GM12878 (cell line): ENCODE data around the gene TOLLIP. TPM values are rescaled to one million over a fixed set of nuclear protein-coding genes. Genes with fewer than 3 reads are reported as not detected.
A peak's percentile ranks its signal among the peaks of the same experiment; 100 is the strongest.

Source experiments
- BHLHE40 ChIP-seq, 2 experiments: fragments of 450-650 bp in 1 of 2; IDR thresholded peaks; 2 replicates each; pipeline ENCODE4 v1.6.1; 2011 to 2017; ENCODE audit warnings: low read depth in 2 of 2, borderline replicate concordance in 1 of 2, improper control_type of control experiment in 1 of 2, low read length in 1 of 2, mild to moderate bottlenecking in 1 of 2
- CEBPB ChIP-seq, 2 experiments: fragments of 150-350 bp in 1 of 2; IDR thresholded peaks; 2 replicates each; pipeline ENCODE4 v1.6.1; 2012 to 2014; ENCODE audit warnings: low read depth in 2 of 2, low read length in 2 of 2, borderline replicate concordance in 1 of 2, inconsistent platforms in 1 of 2
- ETV6 ChIP-seq, 2 experiments: fragments of 450-650 bp in 1 of 2; IDR thresholded peaks in 1 of 2; conservative IDR thresholded peaks in 1 of 2; 2 replicates each; pipeline ENCODE4 v1.6.1; 2014; ENCODE audit warnings: antibody characterized with exemption in 1 of 2, borderline replicate concordance in 1 of 2, low read depth in 1 of 2, mild to moderate bottlenecking in 1 of 2, moderate library complexity in 1 of 2
- HDGF ChIP-seq: fragments of 450-650 bp; IDR thresholded peaks from 2 replicates; pipeline ENCODE4 v1.6.1; 2016; ENCODE audit warnings: antibody characterized with exemption
- JUND ChIP-seq: IDR thresholded peaks from 2 replicates; pipeline ENCODE4 v1.6.1; 2012; ENCODE audit warnings: low read depth, mild to moderate bottlenecking, low read length, improper control_type of control experiment, moderate library complexity
- KDM1A ChIP-seq: fragments of 200-600 bp; sonication (generic); IDR thresholded peaks from 2 replicates; pipeline ENCODE4 v1.6.1; 2016; ENCODE audit warnings: borderline replicate concordance
- MTA3 ChIP-seq: IDR thresholded peaks from 2 replicates; pipeline ENCODE4 v1.6.1; 2012; ENCODE audit warnings: low read length, inconsistent platforms, borderline replicate concordance
- MYB ChIP-seq: fragments of 150-350 bp; IDR thresholded peaks from 2 replicates; pipeline ENCODE4 v1.6.1; 2014; ENCODE audit warnings: mild to moderate bottlenecking, low read depth, low read length, borderline replicate concordance
- NFIC ChIP-seq: IDR thresholded peaks from 2 replicates; pipeline ENCODE4 v1.6.1; 2012; ENCODE audit warnings: low read depth, mild to moderate bottlenecking, inconsistent platforms, low read length, moderate library complexity
- PAX5 ChIP-seq: IDR thresholded peaks from 2 replicates; pipeline ENCODE4 v1.6.1; 2011; ENCODE audit warnings: low read depth, low read length, borderline replicate concordance
- PAX8 ChIP-seq: fragments of 450-650 bp; IDR thresholded peaks from 2 replicates; pipeline ENCODE4 v1.6.1; 2017; ENCODE audit warnings: mild to moderate bottlenecking, moderate library complexity
- PML ChIP-seq: IDR thresholded peaks from 2 replicates; pipeline ENCODE4 v1.6.1; 2012; ENCODE audit warnings: low read length, inconsistent platforms
- RELA ChIP-seq: fragments of 450-650 bp; IDR thresholded peaks from 2 replicates; pipeline ENCODE4 v1.8.0; 2014; ENCODE audit warnings: borderline replicate concordance; ENCODE audit not compliant: partially characterized antibody
- SREBF1 ChIP-seq: IDR thresholded peaks from 2 replicates; pipeline ENCODE4 v1.6.1; 2012; ENCODE audit warnings: mild to moderate bottlenecking, low read length
- STAT1 ChIP-seq: fragments of 450-650 bp; conservative IDR thresholded peaks from 2 replicates; pipeline ENCODE4 v1.6.1; 2014; ENCODE audit warnings: antibody characterized with exemption, mild to moderate bottlenecking
- TCF3 ChIP-seq: IDR thresholded peaks from 2 replicates; pipeline ENCODE4 v1.6.1; 2012; ENCODE audit warnings: low read depth, mild to moderate bottlenecking, low read length, borderline replicate concordance; ENCODE audit not compliant: insufficient read depth
- YY1 ChIP-seq: IDR thresholded peaks from 2 replicates; pipeline ENCODE4 v1.6.1; 2011; ENCODE audit warnings: low read depth, mild to moderate bottlenecking, low read length
- polyA plus RNA-seq, 11 experiments: library from polyadenylated mRNA; depleted of rRNA in 4 of 11; unstranded in 6 of 11; stranded (reverse) in 5 of 11; fragments of >200 nt; fragmentation: Nextera tagmentation in 4 of 11; fragmentation: Illumina TruSeq in 1 of 11; extraction: Ambion mirVana in 4 of 11; extraction: Trizol in 1 of 11; gene quantifications; 1 replicate in 1 of 11; 2 replicates in 10 of 11; pipeline versions ENCODE4 v1.2.1 to v1.2.3, GENCODE V29; 2011 to 2016; ENCODE audit warnings: inconsistent platforms in 2 of 11, missing spikeins in 2 of 11, low read depth in 1 of 11
- total RNA-seq, 4 experiments: library from RNA; depleted of rRNA in 3 of 4; stranded (reverse); fragments of >200 nt in 3 of 4; fragmentation: Illumina TruSeq in 1 of 4; extraction: Trizol in 1 of 4; gene quantifications; 2 replicates each; pipeline versions ENCODE4 v1.2.1 to v1.2.3, GENCODE V29; 2013 to 2021
- TF ChIP-seq, protein P1 (sequence below), 3 experiments: IDR thresholded peaks in 2 of 3; conservative IDR thresholded peaks in 1 of 3; 2 replicates each; pipeline ENCODE4 v1.5.1; 2011; ENCODE audit warnings: low read depth in 3 of 3, low read length in 3 of 3, mild to moderate bottlenecking in 3 of 3, control low read depth in 2 of 3, moderate library complexity in 2 of 3, inconsistent platforms in 1 of 3, mixed read lengths in 1 of 3; ENCODE audit not compliant: control insufficient read depth in 2 of 3, insufficient read depth in 1 of 3; ENCODE audit errors: extremely low read depth in 1 of 3
- TF ChIP-seq, protein P2 (sequence below): IDR thresholded peaks from 2 replicates; pipeline ENCODE4 v1.6.1; 2011; ENCODE audit warnings: low read depth, low read length, improper control_type of control experiment, borderline replicate concordance
- TF ChIP-seq, protein P3 (sequence below): fragments of 450-650 bp; IDR thresholded peaks from 2 replicates; pipeline ENCODE4 v1.6.1; 2014; ENCODE audit warnings: mild to moderate bottlenecking
- TF ChIP-seq, protein P4 (sequence below): fragments of 450-650 bp; IDR thresholded peaks from 2 replicates; pipeline ENCODE4 v1.6.1; 2017; ENCODE audit warnings: low read depth, mild to moderate bottlenecking, moderate library complexity
- TF ChIP-seq, protein P5 (sequence below): fragments of 450-650 bp; IDR thresholded peaks from 2 replicates; pipeline ENCODE4 v1.6.1; 2017; ENCODE audit warnings: mild to moderate bottlenecking

TOLLIP gene
- total and polyA plus RNA-seq, 10 of the 15 experiments (the other 5 are each of a cell fraction or from before 2014, with no cell fraction given): 0.47 to 39.5 (median 21.6) TPM

DNA sequence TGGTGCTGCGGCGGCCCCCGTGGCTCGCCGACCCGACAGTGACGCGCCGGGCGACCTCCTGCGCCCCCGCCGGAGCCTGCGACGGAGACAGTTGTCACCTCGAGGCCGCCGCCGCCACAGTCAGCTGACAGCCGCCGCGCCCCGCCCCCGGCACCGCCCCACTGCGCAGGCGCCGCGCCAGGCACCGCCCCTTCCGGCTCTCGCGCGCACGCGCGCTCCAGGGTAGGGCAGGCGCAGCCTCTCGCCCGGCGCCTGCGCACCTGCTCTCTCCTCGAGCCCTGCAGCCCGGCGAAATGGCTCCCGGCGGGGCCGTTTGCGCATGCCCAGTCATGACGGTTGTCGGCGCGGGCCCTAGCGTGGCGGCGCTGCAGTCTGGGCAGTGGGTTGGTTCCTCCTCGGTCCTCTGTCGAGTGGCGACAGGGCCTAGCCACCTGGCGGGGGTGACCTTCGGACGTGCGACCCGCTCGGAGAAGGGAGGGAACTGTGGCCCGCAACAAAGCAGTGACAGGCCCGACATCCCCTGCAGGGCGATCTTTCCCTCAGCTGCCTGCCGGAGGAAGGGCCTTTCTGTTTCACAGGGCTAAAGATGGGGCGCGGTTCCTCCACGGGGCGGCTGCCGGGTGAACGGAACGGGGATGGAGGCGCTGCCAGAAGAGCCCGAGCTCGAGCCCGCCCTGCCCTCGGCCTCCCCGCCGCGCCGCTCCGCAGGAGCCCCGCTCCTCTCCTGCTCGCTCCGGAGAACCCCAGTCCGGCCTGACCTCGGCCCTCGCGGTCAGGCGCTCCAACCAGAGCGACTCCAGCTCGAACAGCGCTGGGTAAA is at the start of gene TOLLIP (continued):
- TF ChIP-seq, protein P1, sequence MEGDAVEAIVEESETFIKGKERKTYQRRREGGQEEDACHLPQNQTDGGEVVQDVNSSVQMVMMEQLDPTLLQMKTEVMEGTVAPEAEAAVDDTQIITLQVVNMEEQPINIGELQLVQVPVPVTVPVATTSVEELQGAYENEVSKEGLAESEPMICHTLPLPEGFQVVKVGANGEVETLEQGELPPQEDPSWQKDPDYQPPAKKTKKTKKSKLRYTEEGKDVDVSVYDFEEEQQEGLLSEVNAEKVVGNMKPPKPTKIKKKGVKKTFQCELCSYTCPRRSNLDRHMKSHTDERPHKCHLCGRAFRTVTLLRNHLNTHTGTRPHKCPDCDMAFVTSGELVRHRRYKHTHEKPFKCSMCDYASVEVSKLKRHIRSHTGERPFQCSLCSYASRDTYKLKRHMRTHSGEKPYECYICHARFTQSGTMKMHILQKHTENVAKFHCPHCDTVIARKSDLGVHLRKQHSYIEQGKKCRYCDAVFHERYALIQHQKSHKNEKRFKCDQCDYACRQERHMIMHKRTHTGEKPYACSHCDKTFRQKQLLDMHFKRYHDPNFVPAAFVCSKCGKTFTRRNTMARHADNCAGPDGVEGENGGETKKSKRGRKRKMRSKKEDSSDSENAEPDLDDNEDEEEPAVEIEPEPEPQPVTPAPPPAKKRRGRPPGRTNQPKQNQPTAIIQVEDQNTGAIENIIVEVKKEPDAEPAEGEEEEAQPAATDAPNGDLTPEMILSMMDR (IDR thresholded peaks at IDR 0.05 in 2 of 3, conservative IDR thresholded peaks at IDR 0.05 in 1 of 3; ENCODE audit: control insufficient read depth in 2 of 3, extremely low read depth in 1 of 3, insufficient read depth in 1 of 3, low read depth in 3 of 3, low read length in 3 of 3): peak in 1 of 3 experiments; percentile 31; a peak in 2 of 6 replicates
- TF ChIP-seq MTA3 (no peak), PAX5 (peak; percentile 6; the same call in 1 of the 2 replicates), YY1 (peak; percentile 93), TCF3 (0 out of 2 replicates have a peak, but pooled peaks have one; percentile 22), BHLHE40 (IDR thresholded peaks at IDR 0.05; ENCODE audit: borderline replicate concordance in 1 of 2, low read depth in 2 of 2, low read length in 1 of 2) (peak in 1 of 2 experiments; percentile 77; a peak in 1 of 4 replicates), PML (no peak), HDGF (peak; percentile 84), CEBPB (IDR thresholded peaks at IDR 0.05; ENCODE audit: borderline replicate concordance in 1 of 2, low read depth in 2 of 2, low read length in 2 of 2) (no peak), SREBF1 (no peak), PAX8 (no peak), RELA (no peak), ETV6 (conservative IDR thresholded peaks at IDR 0.05 in 1 of 2, IDR thresholded peaks at IDR 0.05 in 1 of 2; ENCODE audit: borderline replicate concordance in 1 of 2, low read depth in 1 of 2) (no peak), JUND (no peak), NFIC (no peak), KDM1A (no peak), MYB (no peak), STAT1 (no peak)
- TF ChIP-seq, protein P2, sequence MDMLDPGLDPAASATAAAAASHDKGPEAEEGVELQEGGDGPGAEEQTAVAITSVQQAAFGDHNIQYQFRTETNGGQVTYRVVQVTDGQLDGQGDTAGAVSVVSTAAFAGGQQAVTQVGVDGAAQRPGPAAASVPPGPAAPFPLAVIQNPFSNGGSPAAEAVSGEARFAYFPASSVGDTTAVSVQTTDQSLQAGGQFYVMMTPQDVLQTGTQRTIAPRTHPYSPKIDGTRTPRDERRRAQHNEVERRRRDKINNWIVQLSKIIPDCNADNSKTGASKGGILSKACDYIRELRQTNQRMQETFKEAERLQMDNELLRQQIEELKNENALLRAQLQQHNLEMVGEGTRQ: no peak
- TF ChIP-seq, protein P3, sequence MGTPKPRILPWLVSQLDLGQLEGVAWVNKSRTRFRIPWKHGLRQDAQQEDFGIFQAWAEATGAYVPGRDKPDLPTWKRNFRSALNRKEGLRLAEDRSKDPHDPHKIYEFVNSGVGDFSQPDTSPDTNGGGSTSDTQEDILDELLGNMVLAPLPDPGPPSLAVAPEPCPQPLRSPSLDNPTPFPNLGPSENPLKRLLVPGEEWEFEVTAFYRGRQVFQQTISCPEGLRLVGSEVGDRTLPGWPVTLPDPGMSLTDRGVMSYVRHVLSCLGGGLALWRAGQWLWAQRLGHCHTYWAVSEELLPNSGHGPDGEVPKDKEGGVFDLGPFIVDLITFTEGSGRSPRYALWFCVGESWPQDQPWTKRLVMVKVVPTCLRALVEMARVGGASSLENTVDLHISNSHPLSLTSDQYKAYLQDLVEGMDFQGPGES: no peak
- TF ChIP-seq, protein P4, sequence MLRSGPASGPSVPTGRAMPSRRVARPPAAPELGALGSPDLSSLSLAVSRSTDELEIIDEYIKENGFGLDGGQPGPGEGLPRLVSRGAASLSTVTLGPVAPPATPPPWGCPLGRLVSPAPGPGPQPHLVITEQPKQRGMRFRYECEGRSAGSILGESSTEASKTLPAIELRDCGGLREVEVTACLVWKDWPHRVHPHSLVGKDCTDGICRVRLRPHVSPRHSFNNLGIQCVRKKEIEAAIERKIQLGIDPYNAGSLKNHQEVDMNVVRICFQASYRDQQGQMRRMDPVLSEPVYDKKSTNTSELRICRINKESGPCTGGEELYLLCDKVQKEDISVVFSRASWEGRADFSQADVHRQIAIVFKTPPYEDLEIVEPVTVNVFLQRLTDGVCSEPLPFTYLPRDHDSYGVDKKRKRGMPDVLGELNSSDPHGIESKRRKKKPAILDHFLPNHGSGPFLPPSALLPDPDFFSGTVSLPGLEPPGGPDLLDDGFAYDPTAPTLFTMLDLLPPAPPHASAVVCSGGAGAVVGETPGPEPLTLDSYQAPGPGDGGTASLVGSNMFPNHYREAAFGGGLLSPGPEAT: no peak
- TF ChIP-seq, protein P5, sequence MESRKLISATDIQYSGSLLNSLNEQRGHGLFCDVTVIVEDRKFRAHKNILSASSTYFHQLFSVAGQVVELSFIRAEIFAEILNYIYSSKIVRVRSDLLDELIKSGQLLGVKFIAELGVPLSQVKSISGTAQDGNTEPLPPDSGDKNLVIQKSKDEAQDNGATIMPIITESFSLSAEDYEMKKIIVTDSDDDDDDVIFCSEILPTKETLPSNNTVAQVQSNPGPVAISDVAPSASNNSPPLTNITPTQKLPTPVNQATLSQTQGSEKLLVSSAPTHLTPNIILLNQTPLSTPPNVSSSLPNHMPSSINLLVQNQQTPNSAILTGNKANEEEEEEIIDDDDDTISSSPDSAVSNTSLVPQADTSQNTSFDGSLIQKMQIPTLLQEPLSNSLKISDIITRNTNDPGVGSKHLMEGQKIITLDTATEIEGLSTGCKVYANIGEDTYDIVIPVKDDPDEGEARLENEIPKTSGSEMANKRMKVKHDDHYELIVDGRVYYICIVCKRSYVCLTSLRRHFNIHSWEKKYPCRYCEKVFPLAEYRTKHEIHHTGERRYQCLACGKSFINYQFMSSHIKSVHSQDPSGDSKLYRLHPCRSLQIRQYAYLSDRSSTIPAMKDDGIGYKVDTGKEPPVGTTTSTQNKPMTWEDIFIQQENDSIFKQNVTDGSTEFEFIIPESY: no peak
